IPS-11a (cell line): ENCODE measurements around the gene RASGRP2.
A peak's percentile ranks its signal among the peaks of the same experiment; 100 is the strongest.
"Not testable (repeated sequence)": the region's sequence is repeated elsewhere in the genome, so short reads cannot be mapped to it uniquely, and the experiment has no call there.

ENCODE experiments used
- H3K4me3 ChIP-seq: one replicate; pipeline ENCODE4 v1.5.1; 2013; ENCODE audit warnings: low read depth, low read length, control low read depth

The RASGRP2 gene

DNA sequence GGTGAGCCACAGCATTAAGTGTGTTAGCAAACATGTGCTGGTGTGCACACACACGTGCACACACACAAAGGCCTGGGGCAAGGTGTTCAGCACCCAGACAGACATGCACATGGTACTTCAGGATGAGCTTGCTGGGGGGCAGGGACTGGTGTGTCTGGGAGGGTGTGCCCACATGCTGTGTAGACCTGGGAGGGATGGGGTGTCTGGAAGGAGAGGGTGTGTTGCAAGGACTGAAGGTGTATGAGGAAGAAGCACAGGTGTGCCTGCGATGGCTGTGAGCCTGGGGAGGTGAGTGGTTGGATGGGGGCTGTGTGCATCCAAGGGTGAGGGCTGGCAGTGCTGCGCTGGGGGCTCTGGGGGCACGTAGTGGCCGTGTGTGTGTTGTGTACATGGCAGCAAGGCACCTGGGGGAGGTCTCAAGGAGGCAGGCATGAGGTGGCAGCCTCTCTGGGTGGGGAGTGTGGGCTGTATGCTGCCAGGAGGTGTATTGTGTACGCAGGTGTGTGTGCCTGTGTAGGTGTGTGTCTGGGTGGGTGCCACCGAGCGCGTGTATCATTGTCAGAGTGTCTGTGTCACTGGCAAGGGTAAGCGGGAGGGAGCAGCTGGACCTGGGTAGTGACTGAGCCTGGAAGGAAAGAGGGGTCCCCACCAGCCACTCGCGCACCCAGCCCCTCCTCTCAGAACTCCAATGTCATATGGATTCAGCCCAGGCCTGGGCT, 23.1 kb downstream of the RASGRP2 start:
- no peak overlapping the region for H3K4me3 ChIP-seq

GRCh38 chr11:64720167-64720566, 23.8 kb downstream of the RASGRP2 start:
- H3K4me3 ChIP-seq = no peak overlapping the region

DNA sequence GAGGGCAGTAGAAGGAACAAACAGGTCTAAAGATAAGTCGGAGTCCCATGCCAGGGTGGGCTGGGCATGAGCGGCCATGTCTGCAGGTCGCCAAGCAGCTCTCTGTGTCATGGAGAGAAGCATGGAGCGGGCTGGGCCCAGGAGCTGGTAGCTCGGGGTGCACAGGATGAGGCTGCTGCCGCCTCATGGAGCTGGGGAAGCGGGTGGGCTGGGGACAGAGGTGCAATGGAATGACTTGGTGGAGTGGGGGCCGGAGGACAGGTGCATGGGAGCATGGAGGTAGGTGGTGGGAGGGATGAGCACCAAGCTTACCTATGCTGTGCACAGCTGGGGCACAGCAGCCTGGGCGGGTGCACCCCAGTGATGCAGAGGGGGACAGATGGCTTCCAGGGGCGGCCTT, 24.5 kb downstream of the RASGRP2 start:
- no peak overlapping the region for H3K4me3 ChIP-seq

- H3K4me3 ChIP-seq = no peak overlapping the region
Measured at GRCh38 chr11:64718780-64719124, 25.2 kb downstream of the RASGRP2 start.

GRCh38 chr11:64718084-64718779, 25.7 kb downstream of the RASGRP2 start:
- H3K4me3 ChIP-seq = no peak overlapping the region

DNA sequence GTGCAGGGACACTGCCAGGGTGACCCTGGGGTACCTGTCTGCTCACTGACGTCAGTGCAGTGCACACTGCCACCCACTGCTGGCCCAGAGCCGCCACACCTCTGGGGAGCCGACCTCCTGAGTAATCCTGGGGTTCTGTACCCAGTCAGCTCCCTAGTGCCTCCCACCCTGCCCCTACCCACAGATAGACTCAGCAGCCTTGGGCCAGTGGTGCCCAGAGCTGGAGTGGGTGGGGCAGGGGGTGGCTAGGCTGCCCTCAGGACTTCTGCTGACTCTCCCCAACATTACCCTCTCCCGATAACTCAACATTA, 26.7 kb downstream of the RASGRP2 start:
- no peak overlapping the region for H3K4me3 ChIP-seq

GRCh38 chr11:64716473-64717267, 27.3 kb downstream of the RASGRP2 start:
- H3K4me3 ChIP-seq = no peak overlapping the region

DNA sequence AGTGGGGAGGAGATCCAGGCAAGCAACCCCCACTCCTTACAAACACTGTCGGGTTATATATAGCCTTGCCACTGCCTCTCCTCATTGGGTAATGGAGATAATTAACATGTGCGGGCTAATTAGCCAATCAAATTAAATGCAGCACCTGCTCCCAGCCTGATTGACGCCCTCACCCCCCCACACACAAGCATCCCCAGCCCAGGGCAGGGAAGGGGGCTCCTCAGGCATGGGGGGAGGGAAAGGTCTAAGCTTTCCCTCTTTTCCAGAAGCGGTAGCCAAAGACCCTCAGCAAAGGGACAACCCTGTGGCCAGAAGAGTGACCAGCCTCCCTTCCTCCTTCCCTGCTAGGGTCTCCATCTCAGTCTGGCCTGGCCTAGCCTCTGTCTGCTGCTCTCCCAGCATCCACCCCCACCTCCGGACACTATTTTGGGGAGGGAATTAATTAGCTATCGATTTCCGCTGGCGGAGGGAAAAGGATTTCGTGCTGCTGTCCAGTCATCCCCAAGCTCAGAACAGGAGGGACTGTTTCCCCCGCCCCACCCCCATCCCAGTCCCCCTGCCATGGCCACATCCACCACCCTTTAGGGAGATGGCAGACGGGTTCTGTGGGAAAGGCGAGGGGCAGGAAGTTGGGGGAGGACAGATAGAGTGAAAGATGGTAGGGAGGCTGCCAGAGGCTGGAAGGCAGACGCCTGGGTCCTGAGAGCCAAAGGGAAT, 28.0 kb downstream of the RASGRP2 start:
- no peak overlapping the region for H3K4me3 ChIP-seq

- no peak overlapping the region for H3K4me3 ChIP-seq
Measured at GRCh38 chr11:64715110-64715509, 28.8 kb downstream of the RASGRP2 start.

DNA sequence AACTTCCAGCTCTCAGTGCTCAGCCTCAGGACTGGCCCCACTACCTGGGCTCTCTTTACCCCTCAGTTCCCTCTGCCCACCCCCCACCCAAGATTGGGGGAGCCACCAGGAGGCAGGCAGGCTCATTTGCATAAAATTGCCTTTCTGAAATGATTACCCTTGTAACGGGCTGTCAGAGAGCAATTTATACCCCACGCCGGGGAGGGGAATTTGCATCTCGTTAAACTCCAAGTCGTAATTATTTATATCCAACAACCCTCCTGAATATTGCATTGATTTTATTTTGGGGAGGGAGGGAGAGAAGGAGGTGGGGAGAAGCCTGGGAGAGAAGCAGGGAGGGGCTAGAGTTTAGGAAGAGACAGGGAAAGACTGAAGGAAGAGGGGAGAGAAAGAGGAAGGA, 29.3 kb downstream of the RASGRP2 start:
- no peak overlapping the region for H3K4me3 ChIP-seq

- H3K4me3 ChIP-seq = no peak overlapping the region
Measured at GRCh38 chr11:64713781-64714363, 30.1 kb downstream of the RASGRP2 start.

- peak overlapping the region; percentile 25 for H3K4me3 ChIP-seq
Measured at GRCh38 chr11:64713016-64713707, 30.8 kb downstream of the RASGRP2 start.

DNA sequence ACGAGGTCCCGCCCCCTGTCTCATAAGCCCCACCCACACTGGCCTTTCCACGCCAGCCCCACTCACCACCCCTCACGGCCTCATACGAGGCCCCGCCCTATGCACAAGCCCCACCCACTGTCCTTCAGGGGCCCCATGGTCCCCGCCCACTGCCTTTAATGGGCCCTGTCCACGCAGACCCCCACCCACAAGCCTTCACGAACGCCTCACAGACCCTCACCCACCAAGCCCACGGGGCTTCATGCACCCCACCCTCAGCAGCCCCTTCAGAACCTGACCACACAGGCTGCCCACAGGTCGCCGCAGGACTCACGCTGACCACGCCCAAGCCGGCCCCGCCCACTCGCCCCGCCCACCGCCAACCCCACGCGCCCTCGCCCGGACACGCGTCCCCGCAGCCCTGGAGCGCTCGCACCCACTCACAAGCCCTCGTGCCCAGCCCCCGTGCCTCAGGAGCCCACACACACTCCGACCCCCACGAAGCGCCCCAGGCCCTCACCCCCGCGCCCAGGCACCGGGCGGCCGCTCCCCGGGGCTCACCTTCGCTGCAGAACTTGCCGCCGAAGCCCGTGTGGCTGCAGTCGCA, 31.4 kb downstream of the RASGRP2 start:
- H3K4me3 ChIP-seq = no peak overlapping the region

DNA sequence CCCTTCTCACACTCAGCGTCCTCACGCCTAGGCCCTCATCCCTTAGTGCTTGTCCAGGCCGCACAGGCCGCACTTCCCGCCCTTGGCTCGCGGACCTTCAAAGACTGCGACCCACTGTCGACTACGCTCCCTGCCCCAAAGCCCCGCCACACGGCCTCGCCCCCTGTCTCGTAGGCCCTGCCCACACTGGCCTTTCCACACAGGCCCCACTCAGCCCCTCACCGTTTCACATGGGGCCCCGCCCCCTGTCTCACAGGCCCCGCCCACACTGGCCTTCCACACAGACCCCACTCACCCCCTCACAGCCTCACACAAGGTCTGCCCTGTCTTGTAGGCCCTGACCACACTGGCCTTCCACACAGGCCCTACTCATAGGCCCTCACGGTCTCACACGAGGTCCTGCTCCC, 32.0 kb downstream of the RASGRP2 start:
- no peak overlapping the region for H3K4me3 ChIP-seq

DNA sequence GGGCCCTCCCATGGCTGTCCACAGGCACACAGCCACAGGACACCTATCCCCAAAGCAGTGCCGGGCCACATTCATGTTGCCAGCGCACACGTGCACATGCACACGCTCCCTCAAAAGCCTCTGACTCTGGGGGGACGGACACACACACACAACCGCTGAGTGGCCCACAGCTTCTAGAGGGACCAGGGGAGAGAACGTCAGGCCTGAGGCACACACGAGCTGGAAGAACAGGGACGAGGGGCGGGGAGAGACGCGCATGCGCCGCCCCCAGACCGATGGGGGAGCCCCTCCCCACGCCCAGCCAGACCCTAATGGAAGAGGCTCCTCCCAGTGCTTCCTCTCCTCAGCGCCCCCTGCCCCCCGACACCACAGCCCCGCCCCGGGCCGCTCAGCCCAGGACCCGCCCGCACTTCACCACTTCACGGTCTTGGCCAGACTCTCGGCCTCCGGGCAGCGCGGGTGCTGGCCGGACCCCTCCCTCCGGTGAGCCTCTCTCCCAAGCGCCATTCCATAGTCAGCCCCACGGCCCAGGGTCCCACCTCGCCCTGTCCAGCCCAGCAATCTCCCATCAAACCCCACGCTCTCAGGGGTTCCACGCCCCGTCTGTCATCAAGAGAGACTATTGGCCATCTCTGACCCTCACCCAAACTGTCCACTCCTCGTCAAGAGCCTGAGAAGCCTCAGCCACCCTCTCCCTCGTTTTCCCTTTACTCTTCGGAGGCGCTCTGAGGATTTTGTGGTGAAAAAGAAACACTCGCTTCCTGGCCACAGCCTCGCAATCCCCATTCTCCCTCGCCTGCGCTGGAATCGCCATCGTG, 32.6 kb downstream of the RASGRP2 start:
- H3K4me3 ChIP-seq = no peak overlapping the region

DNA sequence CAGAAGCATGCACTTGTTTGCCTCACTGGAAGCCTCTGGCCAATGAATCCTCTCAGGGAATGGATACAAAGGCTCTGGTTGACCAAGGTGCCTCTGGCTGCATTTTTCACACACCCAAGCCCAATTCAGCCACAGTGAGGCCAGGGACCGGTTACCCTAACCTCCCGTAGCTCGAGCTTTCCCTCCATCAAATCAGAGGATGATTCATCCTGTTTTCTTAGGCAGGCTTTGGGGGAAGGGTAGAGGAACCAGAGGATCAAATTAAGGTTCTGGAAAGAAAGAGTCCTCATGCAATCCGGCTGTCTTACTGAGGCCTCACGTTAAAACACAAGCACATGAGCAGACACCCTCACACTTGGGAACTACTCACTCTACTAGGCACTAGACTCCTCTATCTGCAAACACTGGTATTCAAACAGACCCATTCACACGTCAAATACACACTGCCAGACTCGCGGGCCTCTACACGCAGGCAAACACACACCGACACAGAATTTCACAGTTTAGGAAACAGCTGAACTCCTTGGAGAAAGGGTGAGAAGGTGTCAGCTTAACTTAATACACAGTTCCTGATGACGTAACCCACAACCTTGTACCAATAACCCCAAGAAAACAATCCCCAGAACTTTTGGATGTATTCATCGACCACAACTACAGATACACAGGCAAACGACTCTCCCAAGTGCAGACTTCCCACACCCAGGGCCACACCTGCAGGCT, 33.4 kb downstream of the RASGRP2 start:
- H3K4me3 ChIP-seq = no peak overlapping the region

DNA sequence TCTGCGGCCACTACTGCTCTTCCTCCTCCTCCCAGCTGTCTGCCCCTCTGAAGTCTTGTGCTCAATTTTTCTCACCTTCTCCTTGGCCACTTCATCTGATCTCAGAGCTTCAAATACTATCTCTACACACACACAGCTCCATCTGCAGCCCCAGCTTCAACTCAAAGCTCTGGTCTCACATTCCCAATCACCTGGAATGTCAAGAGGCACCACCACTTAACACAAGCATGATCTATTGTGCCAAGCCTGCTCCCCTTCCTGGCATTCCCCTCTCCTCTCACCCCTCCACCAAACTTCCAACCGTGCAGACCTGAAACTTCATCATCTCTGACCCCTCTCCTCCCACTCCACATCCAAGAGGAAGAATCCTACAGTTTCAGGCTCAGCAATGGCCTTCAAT, 38.4 kb downstream of the RASGRP2 start:
- no peak overlapping the region for H3K4me3 ChIP-seq

DNA sequence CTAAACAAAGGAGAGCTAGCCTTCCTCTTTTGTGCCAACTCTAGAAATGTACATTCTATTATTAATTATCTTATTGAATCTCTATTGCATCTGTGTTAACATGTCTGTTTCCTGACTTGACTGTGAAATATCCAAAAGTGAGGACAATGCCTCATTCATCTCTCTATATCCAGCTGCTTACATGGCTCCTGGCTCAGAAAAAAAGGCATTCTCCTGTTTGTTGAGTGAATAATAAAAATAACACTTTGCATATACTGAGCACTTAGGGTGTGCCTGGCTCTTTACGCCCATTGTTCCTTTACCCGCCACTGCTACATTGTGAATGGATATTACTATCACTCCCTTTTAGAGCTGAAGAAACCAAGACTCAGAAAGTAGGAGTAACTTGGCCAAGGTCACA, 40.9 kb downstream of the RASGRP2 start:
- H3K4me3 ChIP-seq = no peak overlapping the region

- H3K4me3 ChIP-seq = not testable (repeated sequence)
Measured at GRCh38 chr11:64701956-64702355, 42.0 kb downstream of the RASGRP2 start.
